NCI-H2196 (cell line): ENCODE data around the gene NOS3.
A peak's percentile ranks its signal among the peaks of the same experiment; 100 is the strongest.
"Not testable (repeated sequence)": the region's sequence is repeated elsewhere in the genome, so short reads cannot be mapped to it uniquely, and the experiment has no call there.

Source experiments
- DNase-seq: peaks from one replicate; lab custom pipeline; 2025; ENCODE audit not compliant: unreplicated experiment; lab: John Stamatoyannopoulos, UW

The NOS3 gene

GRCh38 chr7:151013733-151014497 lies 23.1 kb downstream of the NOS3 start:
- DNase-seq, result no peak

DNA sequence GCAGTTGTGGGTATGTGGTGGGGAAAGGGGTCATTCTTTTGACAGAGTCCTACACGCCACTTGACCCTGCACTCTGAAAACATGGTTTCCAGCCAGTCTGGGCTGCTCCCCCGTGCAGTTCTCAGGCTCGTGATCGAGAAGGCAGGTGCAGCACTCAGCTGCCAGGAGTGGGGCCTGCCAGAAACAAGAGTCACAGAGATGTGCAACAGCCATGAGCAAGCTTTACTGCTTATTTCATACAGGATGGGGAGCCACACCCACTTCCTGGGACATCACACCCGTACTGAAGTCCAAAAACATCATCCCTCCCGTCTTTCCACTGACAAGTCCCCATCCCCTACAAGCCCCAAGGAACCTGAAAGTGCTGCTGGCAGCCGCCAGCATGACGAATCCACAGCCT lies 24.1 kb downstream of the NOS3 start:
- DNase-seq, result peak; percentile 35

DNA sequence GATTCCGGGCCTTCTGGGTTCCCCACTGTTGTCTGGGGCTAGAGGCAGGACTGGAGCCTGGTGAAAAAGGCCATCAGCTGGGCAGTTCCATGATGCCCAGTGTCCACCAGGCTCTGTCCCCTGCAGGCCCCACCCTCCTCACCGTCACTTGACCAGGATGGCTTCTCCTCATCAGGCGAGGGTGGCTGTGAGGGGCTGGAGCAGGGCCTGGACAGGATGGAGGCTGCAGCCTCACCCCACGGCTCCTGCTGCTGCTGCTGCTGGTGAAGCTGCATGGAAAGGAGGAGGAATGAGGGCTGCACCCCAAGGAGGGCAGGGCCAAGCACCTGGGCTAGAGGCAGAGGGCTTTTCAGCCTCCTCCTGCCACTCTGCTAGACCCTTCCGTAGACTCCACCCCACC lies 25.1 kb downstream of the NOS3 start:
- no peak for DNase-seq

DNA sequence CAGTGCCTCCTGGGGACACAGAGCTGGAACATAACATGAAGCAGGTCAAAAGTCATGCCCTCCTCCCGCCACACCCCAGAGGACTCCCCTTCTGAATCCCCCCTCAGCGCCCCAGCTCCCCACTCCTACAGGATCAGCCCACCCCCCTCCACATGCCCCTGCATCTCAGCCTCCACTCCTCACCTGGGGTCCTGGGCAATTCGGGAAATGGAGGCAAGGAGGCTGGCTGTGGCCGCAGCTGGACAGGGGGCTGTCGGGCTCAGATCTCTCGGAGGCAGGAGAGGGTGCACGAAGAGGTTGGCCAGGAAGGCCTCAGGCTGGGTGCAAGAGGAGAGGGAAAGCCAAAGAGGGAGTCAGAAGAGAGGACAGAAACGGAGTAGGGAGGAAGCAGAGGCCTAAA lies 25.7 kb downstream of the NOS3 start:
- DNase-seq, result no peak

- DNase-seq, result no peak
Observed at GRCh38 chr7:151016942-151017341, 26.1 kb downstream of the NOS3 start.

GRCh38 chr7:151017370-151017952 lies 26.6 kb downstream of the NOS3 start:
- DNase-seq, result no peak

DNA sequence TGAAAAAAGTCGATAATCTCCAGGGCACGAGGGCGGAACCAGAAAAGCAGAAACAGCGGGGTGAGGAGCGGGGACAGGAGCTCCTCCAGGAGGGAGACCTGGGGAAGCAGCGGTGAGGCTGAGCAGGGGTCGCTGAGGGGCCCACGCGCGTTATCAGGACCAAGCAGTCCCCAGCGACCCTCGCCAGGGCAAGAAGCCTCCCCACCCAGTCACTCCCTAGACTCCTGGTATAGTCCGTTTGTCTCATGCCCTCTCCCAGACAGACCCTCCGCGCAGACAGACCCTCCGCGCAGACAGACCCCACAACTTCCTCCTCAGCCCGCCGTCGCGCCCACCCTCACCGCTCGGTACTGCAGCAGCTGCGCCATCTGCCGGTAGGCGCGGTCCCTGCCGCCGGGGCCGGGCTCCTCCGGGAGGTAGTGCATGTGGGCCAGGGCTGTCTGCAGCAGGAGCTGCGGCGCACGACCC lies 27.2 kb downstream of the NOS3 start:
- DNase-seq, result peak; percentile 84

DNA sequence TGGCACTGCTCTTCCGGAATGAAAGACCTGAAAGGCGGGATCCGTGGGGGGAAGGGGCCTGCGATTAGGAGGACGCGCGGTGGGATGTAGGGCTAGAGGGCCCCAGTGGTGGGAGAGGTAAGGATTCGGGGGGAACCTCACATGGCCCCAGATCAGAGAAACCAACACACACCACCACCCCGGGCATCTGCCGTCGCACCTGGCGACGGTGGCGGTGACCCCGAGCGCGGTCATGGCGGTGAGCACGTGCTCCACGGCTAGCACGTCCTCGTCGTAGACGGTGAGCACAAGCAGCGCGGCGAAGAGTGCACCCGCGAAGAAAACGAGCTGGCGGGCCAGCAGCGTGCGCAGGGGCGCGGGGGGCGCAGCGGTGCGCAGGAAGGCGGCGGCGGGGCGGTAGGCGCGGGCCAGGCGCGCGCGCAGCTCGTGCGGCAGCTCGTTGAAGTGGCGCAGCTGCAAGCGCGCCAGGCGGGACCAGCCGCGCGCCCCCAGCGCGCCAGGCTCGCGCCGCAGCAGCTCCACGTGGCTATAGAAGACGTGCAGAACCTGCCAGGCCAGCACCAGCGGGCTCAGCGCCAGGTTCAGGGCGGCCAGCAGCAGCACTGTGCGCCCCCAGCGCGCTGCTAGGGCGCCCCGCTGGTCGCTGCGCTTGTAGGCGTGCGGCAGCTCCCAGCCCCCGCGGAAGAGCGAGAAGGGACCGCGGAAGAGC lies 27.8 kb downstream of the NOS3 start:
- DNase-seq, result peak; percentile 84

DNA sequence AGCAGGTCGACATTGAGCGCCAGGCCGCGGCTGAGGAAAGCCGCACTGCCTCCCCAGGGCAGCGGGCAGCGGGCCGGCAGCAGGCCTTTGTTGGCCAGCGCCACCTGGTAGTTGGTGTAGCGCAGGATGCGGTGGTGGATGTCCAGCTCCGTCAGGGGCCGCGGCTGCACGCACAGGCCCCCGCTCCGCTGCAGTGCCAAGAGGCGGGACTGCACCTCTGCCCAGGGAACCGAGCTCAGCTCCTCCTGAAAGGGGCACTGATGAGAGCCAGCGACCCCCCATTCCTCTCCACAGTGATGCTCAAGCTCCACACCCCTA lies 28.3 kb downstream of the NOS3 start:
- DNase-seq, result no peak

DNA sequence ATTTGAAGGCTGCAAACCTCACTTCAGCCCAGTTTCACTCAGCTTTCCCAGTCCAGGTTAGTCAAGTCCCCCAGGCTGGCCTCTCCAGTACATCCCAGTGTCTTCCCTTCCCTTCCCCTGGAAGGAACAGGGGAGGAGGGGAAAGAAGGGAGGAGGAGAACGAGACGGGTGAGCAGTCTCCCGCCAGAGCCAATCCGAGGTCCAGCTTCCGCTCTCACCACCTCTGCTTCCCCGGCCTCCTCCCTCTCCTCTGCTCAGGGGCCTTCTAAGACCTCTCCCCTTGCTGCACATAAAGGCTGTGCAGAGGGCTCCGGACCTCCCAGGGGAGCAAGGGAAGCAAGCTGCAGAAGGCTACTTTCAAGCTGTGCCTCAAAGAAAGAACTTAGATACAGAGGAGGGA lies 29.4 kb downstream of the NOS3 start:
- no peak for DNase-seq

- DNase-seq, result no peak
Observed at GRCh38 chr7:151023232-151023631, 32.4 kb downstream of the NOS3 start.

GRCh38 chr7:151024435-151025056 lies 33.7 kb downstream of the NOS3 start, which contains the start of gene ATG9B:
Gene ATG9B, minus strand, starts transcription at chr7:151024494. Its CDS starts 71 bp downstream, at chr7:151024423.
- no peak for DNase-seq

DNA sequence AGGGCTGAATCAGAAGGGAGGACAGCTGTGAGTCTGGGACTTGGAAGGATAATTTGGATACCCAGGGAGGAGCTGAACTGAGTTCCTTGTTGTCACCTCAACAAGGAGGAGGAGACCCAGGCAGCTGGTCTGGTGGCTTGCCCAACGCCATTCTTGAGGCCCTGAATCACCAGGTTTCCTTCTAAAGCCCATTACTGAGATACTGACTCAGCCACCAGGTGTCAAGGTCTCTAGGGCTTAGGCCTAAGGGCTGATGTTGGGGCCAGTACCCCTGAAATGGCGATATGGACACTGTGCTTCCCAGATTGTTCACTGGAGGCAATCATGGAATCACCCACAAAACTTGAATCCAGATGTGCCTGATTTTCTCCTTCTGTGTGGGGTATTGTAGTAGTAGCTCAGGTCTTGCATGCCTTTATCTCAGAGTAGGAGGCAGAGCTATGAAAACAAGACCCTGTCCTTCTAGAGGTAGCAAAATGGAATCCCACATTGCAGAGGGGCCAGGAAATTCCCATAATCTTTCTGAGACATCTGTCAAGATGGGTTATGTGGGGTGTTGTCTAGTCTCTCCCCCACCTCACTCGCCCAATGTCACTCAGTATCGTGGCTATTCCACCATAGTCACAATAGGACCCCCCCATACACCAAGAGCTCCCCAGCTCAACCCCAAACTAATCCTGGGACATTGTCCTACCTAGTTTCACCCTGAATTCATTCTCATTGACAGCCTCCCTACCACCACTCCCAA lies 35.3 kb downstream of the NOS3 start:
- no peak for DNase-seq

DNA sequence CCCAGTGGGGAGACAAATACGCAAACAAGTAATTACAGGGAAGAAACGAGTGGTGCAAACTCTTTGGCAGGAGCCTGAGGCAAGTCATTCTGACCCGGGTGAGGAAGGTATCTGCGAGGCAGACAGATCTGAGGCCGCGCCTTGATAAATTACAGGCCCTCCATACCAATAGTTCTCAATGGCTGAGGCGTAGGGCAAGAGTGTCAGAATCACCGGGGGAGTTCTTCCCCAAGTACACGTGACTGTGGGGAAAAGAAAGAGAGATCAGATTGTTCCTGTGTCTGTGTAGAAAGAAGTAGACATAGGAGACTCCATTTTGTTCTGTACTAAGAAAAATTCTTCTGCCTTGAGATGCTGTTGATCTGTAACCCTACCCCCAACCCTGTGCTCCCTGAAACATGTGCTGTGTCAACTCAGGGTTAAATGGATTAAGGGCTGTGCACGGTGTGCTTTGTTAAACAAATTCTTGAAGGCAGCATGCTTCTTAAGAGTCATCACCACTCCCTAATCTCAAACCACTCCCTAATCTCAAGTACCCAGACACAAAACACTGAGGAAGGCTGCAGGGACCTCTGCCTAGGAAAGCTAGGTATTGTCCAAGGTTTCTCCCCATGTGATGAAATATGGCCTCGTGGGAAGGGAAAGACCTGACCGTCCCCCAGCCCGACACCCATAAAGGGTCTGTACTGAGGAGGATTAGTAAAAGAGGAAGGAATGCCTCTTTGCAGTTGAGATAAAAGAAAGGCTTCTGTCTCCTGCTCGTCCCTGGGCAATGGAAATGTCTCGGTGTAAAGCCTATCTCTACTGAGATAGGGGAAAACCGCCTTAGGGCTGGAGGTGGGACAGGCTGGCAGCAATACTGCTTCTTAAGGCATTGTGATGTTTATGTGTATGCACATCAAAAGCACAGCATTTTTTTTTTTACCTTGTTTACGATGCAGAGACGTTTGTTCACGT lies 36.2 kb downstream of the NOS3 start:
- not testable (repeated sequence) for DNase-seq

- not testable (repeated sequence) for DNase-seq
Observed at GRCh38 chr7:151027728-151028130, 36.9 kb downstream of the NOS3 start.

GRCh38 chr7:151028131-151028947 lies 37.5 kb downstream of the NOS3 start, which contains the start of gene ABCB8:
Gene ABCB8, plus strand, starts transcription at chr7:151028450. Its CDS starts 66 bp downstream, at chr7:151028516.
- DNase-seq, result peak; percentile 99

DNA sequence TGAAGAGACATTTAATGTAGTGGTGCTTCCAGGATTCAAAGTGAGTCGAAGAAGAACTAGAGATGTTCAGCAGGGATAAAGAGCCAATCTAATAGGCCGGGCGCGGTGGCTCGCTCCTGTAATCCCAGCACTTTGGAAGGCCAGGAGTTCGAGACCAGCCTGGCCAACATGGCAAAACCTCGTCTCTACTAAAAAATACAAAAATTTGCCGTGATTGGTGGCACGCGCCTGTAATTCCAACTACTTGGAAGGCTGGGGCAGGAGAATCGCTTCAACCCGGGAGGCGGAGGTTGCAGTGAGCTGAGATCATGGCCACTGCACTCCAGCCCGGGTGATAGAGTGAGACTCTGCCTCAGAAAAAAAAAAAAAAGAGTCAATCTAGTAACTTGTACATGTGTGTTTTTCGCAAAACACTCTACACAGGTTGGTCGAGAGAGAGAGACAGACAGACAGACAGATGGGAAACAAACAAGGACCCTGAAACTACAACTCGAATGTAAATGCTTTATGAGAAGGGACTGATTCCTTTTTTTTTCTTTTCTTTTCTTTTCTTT lies 38.2 kb downstream of the NOS3 start:
- no peak for DNase-seq

GRCh38 chr7:151031011-151031410 lies 40.2 kb downstream of the NOS3 start:
- DNase-seq, result no peak
